Skeletal muscle satellite cell (primary cell): ENCODE measurements around the gene IRAK3. TPM values are rescaled to one million over a fixed set of nuclear protein-coding genes. Genes with fewer than 3 reads are reported as not detected.

ENCODE experiments used
- H3K27me3 ChIP-seq: 2 replicates; pipeline ENCODE4 v1.7.0; 2013; ENCODE audit warnings: low read length; ENCODE audit not compliant: control insufficient read depth, insufficient read depth
- H3K36me3 ChIP-seq: 2 replicates; pipeline ENCODE4 v1.7.0; 2013; ENCODE audit warnings: mild to moderate bottlenecking, control low read depth, low read length; ENCODE audit not compliant: insufficient read depth
- H3K4me1 ChIP-seq: 2 replicates; pipeline ENCODE4 v1.7.0; 2013; ENCODE audit warnings: low read length; ENCODE audit not compliant: control insufficient read depth, insufficient read depth
- H3K4me2 ChIP-seq: 2 replicates; pipeline ENCODE4 v1.7.0; 2013; ENCODE audit warnings: mild to moderate bottlenecking, low read length
- H3K4me3 ChIP-seq: 2 replicates; pipeline ENCODE4 v1.7.0; 2013; ENCODE audit warnings: low read length
- H3K9ac ChIP-seq: 2 replicates; pipeline ENCODE4 v1.7.0; 2013; ENCODE audit warnings: mild to moderate bottlenecking, low read depth, low read length, moderate library complexity
- H3K9me3 ChIP-seq: replicated peaks from 2 replicates; pipeline ENCODE4 v1.7.0; 2013; ENCODE audit warnings: mild to moderate bottlenecking, control low read depth, low read length
- total RNA-seq: library from RNA; depleted of rRNA; stranded (reverse); fragments of >200 nt; gene quantifications from 2 replicates; pipeline ENCODE4 v1.2.3, GENCODE V29; 2012; rRNA removed

Gene IRAK3
- total RNA-seq = 16.2 TPM in 2 replicates

DNA sequence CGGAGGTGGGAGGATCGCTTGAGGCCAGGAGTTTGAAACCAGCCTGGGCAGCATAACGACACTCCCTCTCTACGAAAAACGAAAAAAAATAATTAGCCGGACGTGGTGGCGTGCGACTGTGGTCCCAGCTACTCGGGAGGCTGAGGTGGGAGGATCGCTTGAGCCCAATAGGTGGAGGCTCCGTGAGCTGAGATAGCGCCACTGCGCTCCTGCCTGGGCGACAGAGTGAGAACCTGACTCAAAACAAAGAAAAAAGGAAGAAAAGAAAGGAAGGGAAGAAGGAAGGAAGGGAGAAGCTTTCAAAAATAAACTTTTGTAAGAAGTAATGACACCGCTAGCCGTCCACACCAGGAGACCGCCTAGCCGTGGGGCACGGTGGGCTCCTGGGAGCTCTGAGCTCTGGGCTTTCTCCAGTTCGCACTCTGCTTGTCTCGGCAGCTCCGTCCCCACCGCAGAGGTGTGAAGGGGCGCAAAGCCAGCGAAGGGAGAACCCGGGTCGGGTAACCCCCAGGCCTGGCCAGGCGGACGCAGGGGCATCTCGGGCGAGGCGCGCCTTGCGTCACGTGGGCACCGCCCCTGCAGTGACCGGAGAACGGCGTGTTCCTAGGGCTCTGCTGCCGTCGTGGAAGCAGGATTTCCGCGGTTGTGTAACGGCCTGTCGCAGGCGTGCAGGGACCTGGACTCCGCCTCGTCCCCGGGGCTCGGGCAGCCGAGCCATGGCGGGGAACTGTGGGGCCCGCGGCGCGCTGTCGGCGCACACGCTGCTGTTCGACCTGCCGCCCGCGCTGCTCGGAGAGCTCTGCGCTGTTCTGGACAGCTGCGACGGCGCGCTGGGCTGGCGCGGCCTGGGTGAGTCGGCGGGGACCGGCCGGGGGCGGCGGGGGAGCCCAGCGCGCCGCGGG is at the start of gene IRAK3:
Gene IRAK3, plus strand, starts transcription at position 631 of the 902 bp plus-strand sequence. Its CDS starts 86 bp downstream, at position 717.
- peaks cover 14% of the 10 kb centered on the region for H3K4me1 ChIP-seq
- peak within 1 kb of the TSS; percentile 78 for H3K9ac ChIP-seq
- no peaks in the 10 kb centered on the region for H3K27me3 ChIP-seq
- no peaks in the 10 kb centered on the region for H3K36me3 ChIP-seq
- peak within 1 kb of the TSS; percentile 96 for H3K4me2 ChIP-seq
- H3K9me3 ChIP-seq = no peaks in the 10 kb centered on the region
- peak within 1 kb of the TSS; percentile 76 for H3K4me3 ChIP-seq

DNA sequence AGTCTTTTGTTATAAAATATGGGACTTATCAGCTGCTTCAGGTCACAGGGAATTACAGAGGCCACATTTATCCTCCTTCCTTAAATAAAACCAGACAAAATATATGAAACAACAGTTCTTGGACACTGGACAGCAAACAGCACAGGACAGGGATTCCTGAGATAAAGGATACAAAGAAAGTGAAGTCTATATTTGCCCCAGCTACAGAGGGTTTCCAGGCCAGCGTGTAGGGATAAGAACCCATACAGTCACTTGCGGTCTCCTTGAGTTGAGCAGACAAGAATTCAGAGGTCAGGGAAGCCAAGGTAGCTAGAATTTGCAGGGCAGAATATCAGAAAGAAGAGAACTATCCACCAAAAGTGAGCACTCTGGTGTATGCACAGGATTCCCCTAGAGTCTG is 49.7 kb upstream of the IRAK3 start:
- H3K4me1 ChIP-seq = no peaks in the 10 kb centered on the region
- peaks cover 73% of the 10 kb centered on the region for H3K36me3 ChIP-seq
- H3K4me3 ChIP-seq = no peak overlapping the region
- no peak overlapping the region for H3K4me2 ChIP-seq
- no peaks in the 10 kb centered on the region for H3K27me3 ChIP-seq
- no peak overlapping the region for H3K9ac ChIP-seq
- H3K9me3 ChIP-seq = peaks cover 3% of the 10 kb centered on the region

GRCh38 chr12:66140731-66141130 is 48.3 kb upstream of the IRAK3 start:
- peaks cover 5% of the 10 kb centered on the region for H3K4me1 ChIP-seq
- H3K27me3 ChIP-seq = no peaks in the 10 kb centered on the region
- H3K4me2 ChIP-seq = no peak overlapping the region
- H3K36me3 ChIP-seq = peaks cover 77% of the 10 kb centered on the region
- no peak overlapping the region for H3K4me3 ChIP-seq
- peaks cover 3% of the 10 kb centered on the region for H3K9me3 ChIP-seq
- H3K9ac ChIP-seq = no peak overlapping the region

- Histone ChIP-seq H3K27me3 (no peaks in the 10 kb centered on the region), H3K9ac (no peak overlapping the region), H3K9me3 (peaks cover 3% of the 10 kb centered on the region), H3K4me3 (no peak overlapping the region), H3K4me2 (no peak overlapping the region), H3K4me1 (peaks cover 5% of the 10 kb centered on the region), H3K36me3 (peaks cover 73% of the 10 kb centered on the region)
Measured at GRCh38 chr12:66141299-66141698, 47.7 kb upstream of the IRAK3 start.

GRCh38 chr12:66142826-66143225 is 46.2 kb upstream of the IRAK3 start:
- no peak overlapping the region for H3K4me2 ChIP-seq
- no peak overlapping the region for H3K9ac ChIP-seq
- H3K27me3 ChIP-seq = no peaks in the 10 kb centered on the region
- peaks cover 9% of the 10 kb centered on the region for H3K4me1 ChIP-seq
- peaks cover 3% of the 10 kb centered on the region for H3K9me3 ChIP-seq
- peaks cover 60% of the 10 kb centered on the region for H3K36me3 ChIP-seq
- no peak overlapping the region for H3K4me3 ChIP-seq

GRCh38 chr12:66143868-66144267 is 45.1 kb upstream of the IRAK3 start:
- peaks cover 20% of the 10 kb centered on the region for H3K4me1 ChIP-seq
- peaks cover 3% of the 10 kb centered on the region for H3K9me3 ChIP-seq
- peaks cover 54% of the 10 kb centered on the region for H3K36me3 ChIP-seq
- H3K27me3 ChIP-seq = no peaks in the 10 kb centered on the region
- no peak overlapping the region for H3K4me2 ChIP-seq
- H3K9ac ChIP-seq = no peak overlapping the region
- H3K4me3 ChIP-seq = no peak overlapping the region

GRCh38 chr12:66144791-66145754 is 43.9 kb upstream of the IRAK3 start:
- Histone ChIP-seq H3K9ac (no peak overlapping the region), H3K4me3 (no peak overlapping the region), H3K4me2 (no peak overlapping the region), H3K9me3 (peaks cover 3% of the 10 kb centered on the region), H3K36me3 (peaks cover 45% of the 10 kb centered on the region), H3K27me3 (no peaks in the 10 kb centered on the region), H3K4me1 (peaks cover 21% of the 10 kb centered on the region)

- H3K36me3 ChIP-seq = peaks cover 14% of the 10 kb centered on the region
- H3K27me3 ChIP-seq = no peaks in the 10 kb centered on the region
- no peak overlapping the region for H3K4me2 ChIP-seq
- no peaks in the 10 kb centered on the region for H3K9me3 ChIP-seq
- no peak overlapping the region for H3K4me3 ChIP-seq
- H3K4me1 ChIP-seq = peaks cover 31% of the 10 kb centered on the region
- H3K9ac ChIP-seq = no peak overlapping the region
Measured at GRCh38 chr12:66149702-66150398, 39.2 kb upstream of the IRAK3 start.

DNA sequence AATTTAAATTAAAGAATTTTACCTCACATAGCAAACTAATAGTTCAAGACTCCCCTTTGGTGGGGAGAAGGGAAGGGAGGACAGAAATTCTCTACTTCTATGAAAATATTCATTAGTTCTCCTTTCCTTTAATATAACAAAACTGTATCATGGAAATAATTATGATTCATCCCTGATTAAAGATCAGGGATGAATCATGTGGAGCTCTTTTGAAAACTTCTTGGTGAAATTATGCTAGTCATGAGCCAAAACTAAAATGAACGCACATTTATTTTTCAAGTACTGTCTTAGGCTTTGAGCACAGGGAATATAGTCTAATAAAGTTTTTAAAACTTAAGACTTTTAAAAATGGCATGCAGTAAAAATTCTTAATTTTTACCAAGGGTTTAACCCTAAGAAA is 36.3 kb upstream of the IRAK3 start:
- H3K4me3 ChIP-seq = no peak overlapping the region
- H3K4me1 ChIP-seq = peaks cover 29% of the 10 kb centered on the region

DNA sequence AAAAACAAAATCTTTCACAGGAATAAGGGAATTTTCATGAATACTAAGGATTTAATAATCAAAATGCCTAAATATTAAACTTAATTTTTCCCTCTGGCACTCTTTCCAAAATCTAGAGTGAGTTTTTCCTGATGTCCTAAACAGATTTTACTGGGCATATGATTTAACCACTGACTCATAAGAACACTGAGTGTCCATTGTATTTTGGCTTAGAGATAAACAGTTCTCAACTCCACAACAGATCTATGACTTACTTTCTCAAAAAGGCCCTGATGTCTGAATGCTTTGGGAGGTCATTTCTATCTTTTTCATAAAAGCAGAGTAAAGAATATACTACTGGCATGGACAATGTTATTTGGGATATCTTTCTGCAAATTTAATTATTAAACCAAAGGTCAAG is 34.2 kb upstream of the IRAK3 start:
- Histone ChIP-seq H3K27me3 (no peaks in the 10 kb centered on the region), H3K9me3 (no peaks in the 10 kb centered on the region), H3K9ac (no peak overlapping the region), H3K4me2 (no peak overlapping the region), H3K4me1 (peaks cover 17% of the 10 kb centered on the region), H3K36me3 (peaks cover 9% of the 10 kb centered on the region), H3K4me3 (no peak overlapping the region)

More for the DNA sequence above, 36.3 kb upstream of the IRAK3 start:
- Histone ChIP-seq H3K36me3 (peaks cover 14% of the 10 kb centered on the region), H3K9me3 (no peaks in the 10 kb centered on the region), H3K4me2 (peak overlapping the region; percentile 28), H3K27me3 (no peaks in the 10 kb centered on the region), H3K9ac (no peak overlapping the region)

DNA sequence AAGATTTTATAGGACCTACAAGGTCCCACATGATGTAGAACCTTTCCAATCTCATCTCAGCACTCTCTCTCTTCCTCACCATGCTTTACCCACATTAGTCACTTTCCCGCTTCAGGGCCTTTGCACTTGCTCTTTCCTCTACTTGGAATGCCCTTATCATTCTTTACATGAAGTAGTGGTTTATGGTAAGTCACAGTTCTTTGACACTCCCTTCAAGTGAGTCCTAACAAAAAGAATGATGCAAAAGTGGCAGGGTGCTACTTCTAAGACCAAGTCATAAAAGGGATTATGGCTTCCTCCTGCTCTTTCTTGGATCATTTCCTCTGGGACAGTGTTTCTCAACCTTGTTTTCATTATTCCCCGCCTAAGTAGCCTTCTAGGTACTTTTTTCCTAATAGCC is 32.4 kb upstream of the IRAK3 start:
- no peak overlapping the region for H3K4me3 ChIP-seq
- no peak overlapping the region for H3K9ac ChIP-seq
- H3K4me2 ChIP-seq = no peak overlapping the region
- H3K9me3 ChIP-seq = no peaks in the 10 kb centered on the region
- H3K27me3 ChIP-seq = no peaks in the 10 kb centered on the region
- H3K4me1 ChIP-seq = peaks cover 17% of the 10 kb centered on the region
- H3K36me3 ChIP-seq = no peaks in the 10 kb centered on the region
